ENCODE data around the gene FAM98C. TPM values are rescaled to one million over a fixed set of nuclear protein-coding genes. Genes with fewer than 3 reads are reported as not detected.

The FAM98C gene
- total RNA-seq, 2 donors from 2014 or later: 20.0 to 34.0 TPM

DNA sequence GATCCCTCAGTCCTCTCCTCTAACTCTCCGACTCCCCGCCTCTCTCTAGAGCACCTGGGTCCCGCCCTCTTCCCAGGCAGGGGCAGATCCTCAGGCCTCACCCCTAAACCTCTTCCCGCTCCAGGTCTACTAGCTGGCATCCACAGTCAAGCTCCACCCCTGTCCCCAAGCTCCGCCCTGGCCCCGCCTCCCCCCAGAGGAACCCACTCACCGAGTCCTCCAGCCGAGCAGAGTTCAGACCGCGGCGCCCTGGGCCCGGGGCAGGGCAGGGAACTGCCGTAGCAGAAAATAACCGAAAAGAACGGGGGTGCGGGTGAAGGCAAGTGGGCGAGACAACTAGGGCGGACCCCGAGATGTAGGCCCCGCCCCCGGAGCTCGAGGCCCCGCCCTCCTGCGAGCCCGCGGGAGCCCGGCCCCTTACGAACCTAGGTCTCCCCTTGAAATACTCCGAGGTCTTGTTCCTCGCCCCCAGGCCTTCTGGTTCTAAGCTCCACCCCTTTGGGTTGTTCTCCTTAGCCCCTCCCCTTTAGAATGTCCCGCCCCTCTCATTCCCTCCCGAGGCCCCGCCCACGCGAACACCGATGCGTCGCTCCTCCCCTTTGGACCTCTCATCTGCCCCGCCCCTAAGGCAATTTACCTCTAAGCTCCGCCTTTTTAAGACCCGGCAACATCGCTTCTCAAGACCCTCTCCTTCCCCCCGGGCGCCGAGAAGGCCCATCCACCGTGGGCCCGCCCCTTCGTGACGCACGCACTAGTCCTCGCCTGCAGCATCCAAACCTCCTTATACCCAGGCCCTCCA, 15.1 kb upstream of the FAM98C start, which contains the start of gene GGN:
GGN (minus strand) TSS at position 485 of the 799 bp plus-strand sequence. CDS start 773 bp downstream, outside the sequence.
- Histone ChIP-seq H3K4me1 (ENCODE audit: control insufficient read depth in 1 of 2, low read depth in 2 of 2) (peaks cover 3 to 30% of the 10 kb centered on the region in 2 donors), H3K27me3 (replicated peaks; ENCODE audit: insufficient read depth) (no peaks in the 10 kb centered on the region), H3K9me3 (no peaks in the 10 kb centered on the region), H3K4me3 (peak within 1 kb of the TSS; percentile 85), H3K27ac (peak within 1 kb of the TSS; percentile 84 to 89), H3K36me3 (peaks cover 12% of the 10 kb centered on the region)
- TF ChIP-seq CTCF (IDR thresholded peaks at IDR 0.05): no peak
- ATAC-seq (ENCODE audit: insufficient number of reproducible peaks, low FRiP score, low read depth) (peak; percentile 84), DNase-seq (ENCODE audit: low spot score) (peak; percentile 85)

DNA sequence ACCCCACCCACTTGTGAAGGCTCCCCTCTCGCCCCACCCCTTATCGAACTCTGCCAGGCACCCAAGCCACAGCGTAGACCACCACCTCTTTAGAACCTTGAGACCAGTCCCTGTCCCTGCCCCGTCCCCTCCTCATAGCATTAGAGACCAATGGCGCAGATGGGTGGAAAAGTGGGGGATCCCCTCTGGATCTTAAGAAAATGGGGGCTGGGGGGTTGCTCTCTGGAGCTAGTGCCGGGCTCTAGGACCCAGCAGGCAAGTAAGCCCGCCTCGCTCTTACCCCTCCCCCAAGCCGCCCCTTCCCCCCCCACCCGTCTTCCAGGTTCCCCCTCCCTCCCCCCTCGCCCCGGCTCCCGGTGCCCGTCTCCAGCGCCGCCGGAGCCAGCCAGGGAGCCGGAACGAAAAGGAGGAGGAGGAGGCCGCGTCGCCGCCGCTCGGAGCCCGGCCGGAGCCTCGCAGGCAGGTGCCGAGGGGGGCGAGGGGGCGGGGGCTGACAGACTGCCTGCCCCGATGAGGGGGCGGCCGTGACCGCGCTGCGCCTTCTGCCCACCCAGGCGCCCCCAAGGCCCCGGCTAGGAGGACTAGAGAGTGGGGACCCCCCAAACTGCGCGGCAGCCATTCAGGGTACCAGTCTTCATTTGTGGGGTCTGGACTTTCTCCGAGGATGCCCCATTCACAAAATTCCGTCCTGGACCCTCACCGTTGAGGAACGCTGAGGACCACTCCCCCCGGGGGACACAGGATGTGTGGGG, 14.4 kb upstream of the FAM98C start, which contains the start of gene SPRED3:
SPRED3 (plus strand) TSS at position 349 of the 752 bp plus-strand sequence. CDS start 1,606 bp downstream, outside the sequence.
- H3K9me3 ChIP-seq: no peaks in the 10 kb centered on the region
- peak within 1 kb of the TSS; percentile 84 to 89 for H3K27ac ChIP-seq
- H3K4me1 ChIP-seq (ENCODE audit: control insufficient read depth in 1 of 2, low read depth in 2 of 2): peaks cover 3 to 30% of the 10 kb centered on the region in 2 donors
- ATAC-seq (ENCODE audit: insufficient number of reproducible peaks, low FRiP score, low read depth) (peak; percentile 3), DNase-seq (ENCODE audit: low spot score) (no peak)
- H3K36me3 ChIP-seq: peaks cover 4% of the 10 kb centered on the region
- H3K27me3 ChIP-seq (replicated peaks; ENCODE audit: insufficient read depth): no peaks in the 10 kb centered on the region
- TF ChIP-seq CTCF (IDR thresholded peaks at IDR 0.05): no peak
- peak within 1 kb of the TSS; percentile 85 for H3K4me3 ChIP-seq

GRCh38 chr19:38389101-38389925, 13.6 kb upstream of the FAM98C start:
- DNase-seq (ENCODE audit: low spot score): peak; percentile 46
- Histone ChIP-seq H3K4me1 (ENCODE audit: control insufficient read depth in 1 of 2, low read depth in 2 of 2) (peaks cover 3 to 30% of the 10 kb centered on the region in 2 donors), H3K9me3 (no peaks in the 10 kb centered on the region), H3K27ac (peak overlapping the region; percentile 84 to 89), H3K36me3 (no peaks in the 10 kb centered on the region), H3K27me3 (replicated peaks; ENCODE audit: insufficient read depth) (no peaks in the 10 kb centered on the region), H3K4me3 (peak overlapping the region; percentile 85)
- no peak for TF ChIP-seq CTCF (IDR thresholded peaks at IDR 0.05)
- ATAC-seq (ENCODE audit: insufficient number of reproducible peaks, low FRiP score, low read depth): peak; percentile 9

GRCh38 chr19:38389957-38390924, 12.7 kb upstream of the FAM98C start:
- Histone ChIP-seq H3K36me3 (no peaks in the 10 kb centered on the region), H3K4me1 (ENCODE audit: control insufficient read depth in 1 of 2, low read depth in 2 of 2) (peaks cover 3 to 30% of the 10 kb centered on the region in 2 donors), H3K27me3 (replicated peaks; ENCODE audit: insufficient read depth) (no peaks in the 10 kb centered on the region), H3K9me3 (no peaks in the 10 kb centered on the region), H3K27ac (peak overlapping the region; percentile 84 to 89), H3K4me3 (peak overlapping the region; percentile 85)
- TF ChIP-seq CTCF (IDR thresholded peaks at IDR 0.05): no peak
- ATAC-seq (ENCODE audit: insufficient number of reproducible peaks, low FRiP score, low read depth): no peak
- no peak for DNase-seq (ENCODE audit: low spot score)
